ENCODE results near the gene ZNF438.

The ZNF438 gene

DNA sequence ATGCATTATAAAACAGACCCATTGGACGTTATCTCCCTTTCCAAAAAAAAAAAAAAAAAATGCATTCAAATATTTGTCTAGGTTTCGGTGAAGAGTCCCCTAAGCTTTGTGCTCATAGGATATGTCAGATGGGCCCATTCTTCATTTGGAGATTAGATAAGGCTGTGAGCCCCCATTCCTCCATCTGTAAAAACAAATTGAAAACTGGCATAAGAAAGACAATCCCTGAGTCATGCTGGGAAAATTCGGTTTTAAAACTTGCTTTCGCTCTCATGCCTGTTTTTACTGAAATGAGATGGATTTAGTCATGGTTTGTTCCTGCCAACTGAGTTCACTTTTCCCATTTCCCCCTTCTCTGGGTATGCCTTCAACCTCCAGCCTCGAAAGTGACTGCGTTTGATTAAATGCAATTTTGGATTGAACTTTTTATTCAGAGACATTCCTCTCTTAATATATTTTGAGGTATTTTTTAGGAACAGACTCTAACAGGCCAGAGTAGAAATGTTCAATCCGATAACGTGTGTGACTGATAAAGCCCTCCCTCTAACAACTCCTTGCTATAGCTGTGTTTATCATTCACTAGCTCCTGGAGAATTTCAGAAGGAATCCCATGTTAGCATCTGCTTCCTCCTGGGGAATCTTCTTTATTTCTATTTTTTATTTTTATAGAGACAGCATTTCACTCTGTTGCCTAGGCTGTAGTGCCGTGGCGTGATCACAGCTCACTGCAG lies 211.2 kb downstream of the ZNF438 start:
- no peak for ATAC-seq (ENCODE audit: low read depth)
- Mint-ChIP-seq H3K4me3 (no peak overlapping the region), H3K4me1 (no peaks in the 10 kb centered on the region), H3K36me3 (no peaks in the 10 kb centered on the region), H3K9me3 (no peaks in the 10 kb centered on the region), H3K27me3 (no peaks in the 10 kb centered on the region), H3K27ac (no peak overlapping the region)
- no peak for DNase-seq (ENCODE audit: low spot score in 2 of 2)

- Mint-ChIP-seq H3K27me3 (no peaks in the 10 kb centered on the region), H3K27ac (no peak overlapping the region), H3K4me1 (no peaks in the 10 kb centered on the region), H3K4me3 (no peak overlapping the region), H3K36me3 (no peaks in the 10 kb centered on the region), H3K9me3 (no peaks in the 10 kb centered on the region)
- no peak for DNase-seq (ENCODE audit: low spot score in 2 of 2)
- ATAC-seq (ENCODE audit: low read depth): no peak
These were observed 212.1 kb downstream of the ZNF438 start for GRCh38 chr10:30819341-30820181.

- no peaks in the 10 kb centered on the region for H3K9me3 Mint-ChIP-seq
- no peaks in the 10 kb centered on the region for H3K27me3 Mint-ChIP-seq
- no peaks in the 10 kb centered on the region for H3K36me3 Mint-ChIP-seq
- no peaks in the 10 kb centered on the region for H3K4me1 Mint-ChIP-seq
- H3K27ac Mint-ChIP-seq: no peak overlapping the region
- ATAC-seq (ENCODE audit: low read depth) (no peak), DNase-seq (ENCODE audit: low spot score in 2 of 2) (no peak)
- no peak overlapping the region for H3K4me3 Mint-ChIP-seq
These were observed 212.8 kb downstream of the ZNF438 start for GRCh38 chr10:30818854-30819253.

- H3K27me3 Mint-ChIP-seq: peaks cover 3% of the 10 kb centered on the region
- no peaks in the 10 kb centered on the region for H3K9me3 Mint-ChIP-seq
- no peak for DNase-seq (ENCODE audit: low spot score in 2 of 2)
- ATAC-seq (ENCODE audit: low read depth): no peak
- no peak overlapping the region for H3K27ac Mint-ChIP-seq
- no peaks in the 10 kb centered on the region for H3K4me1 Mint-ChIP-seq
- no peaks in the 10 kb centered on the region for H3K36me3 Mint-ChIP-seq
- no peak overlapping the region for H3K4me3 Mint-ChIP-seq
These were observed 213.5 kb downstream of the ZNF438 start for GRCh38 chr10:30818010-30818660.

DNA sequence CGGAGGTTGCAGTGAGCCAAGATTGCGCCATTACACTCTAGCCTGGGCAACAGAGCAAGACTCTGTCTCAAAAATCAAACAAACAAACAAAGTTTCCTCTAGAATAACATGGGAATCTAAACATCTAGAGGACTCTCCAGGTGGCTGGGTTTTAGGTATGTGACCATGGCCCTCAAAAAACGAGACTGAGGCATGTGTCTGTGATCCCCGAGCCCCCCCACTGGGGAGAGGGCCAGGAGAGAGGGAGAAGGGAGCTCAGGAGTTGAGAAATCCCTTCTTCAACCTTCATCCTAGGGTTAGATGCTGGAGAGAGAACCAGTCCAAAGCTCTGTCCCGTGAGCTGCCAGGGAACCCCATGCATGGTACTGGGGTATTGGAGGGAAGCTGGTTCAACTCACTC lies 214.1 kb downstream of the ZNF438 start:
- Mint-ChIP-seq H3K27ac (no peak overlapping the region), H3K9me3 (no peaks in the 10 kb centered on the region), H3K27me3 (peaks cover 3% of the 10 kb centered on the region)

DNA sequence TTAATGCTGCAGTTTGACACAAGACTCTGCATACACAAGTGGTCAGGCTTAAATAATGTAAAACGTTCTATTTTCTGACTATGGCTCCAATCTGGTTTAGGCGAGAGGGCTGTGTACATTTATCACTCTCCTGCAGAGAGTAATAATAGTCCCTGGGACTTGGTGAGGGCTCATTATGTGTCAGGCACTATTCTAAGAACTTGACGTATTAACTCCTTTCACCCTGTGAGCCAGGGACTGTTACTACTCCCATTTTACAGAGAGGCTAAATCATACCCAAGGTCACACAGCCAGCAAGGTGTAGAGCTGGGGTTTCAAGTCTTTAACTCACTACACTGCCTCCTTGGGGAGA lies 214.9 kb downstream of the ZNF438 start:
- no peak for ATAC-seq (ENCODE audit: low read depth)
- Mint-ChIP-seq H3K4me3 (no peak overlapping the region), H3K27me3 (peaks cover 3% of the 10 kb centered on the region), H3K9me3 (no peaks in the 10 kb centered on the region), H3K4me1 (no peaks in the 10 kb centered on the region), H3K27ac (no peak overlapping the region), H3K36me3 (no peaks in the 10 kb centered on the region)
- DNase-seq (ENCODE audit: low spot score in 2 of 2): no peak

More for the DNA sequence above, 214.1 kb downstream of the ZNF438 start:
- DNase-seq (ENCODE audit: low spot score in 2 of 2) (no peak), ATAC-seq (ENCODE audit: low read depth) (no peak)
- H3K36me3 Mint-ChIP-seq: no peaks in the 10 kb centered on the region
- H3K4me1 Mint-ChIP-seq: no peaks in the 10 kb centered on the region
- H3K4me3 Mint-ChIP-seq: no peak overlapping the region

DNA sequence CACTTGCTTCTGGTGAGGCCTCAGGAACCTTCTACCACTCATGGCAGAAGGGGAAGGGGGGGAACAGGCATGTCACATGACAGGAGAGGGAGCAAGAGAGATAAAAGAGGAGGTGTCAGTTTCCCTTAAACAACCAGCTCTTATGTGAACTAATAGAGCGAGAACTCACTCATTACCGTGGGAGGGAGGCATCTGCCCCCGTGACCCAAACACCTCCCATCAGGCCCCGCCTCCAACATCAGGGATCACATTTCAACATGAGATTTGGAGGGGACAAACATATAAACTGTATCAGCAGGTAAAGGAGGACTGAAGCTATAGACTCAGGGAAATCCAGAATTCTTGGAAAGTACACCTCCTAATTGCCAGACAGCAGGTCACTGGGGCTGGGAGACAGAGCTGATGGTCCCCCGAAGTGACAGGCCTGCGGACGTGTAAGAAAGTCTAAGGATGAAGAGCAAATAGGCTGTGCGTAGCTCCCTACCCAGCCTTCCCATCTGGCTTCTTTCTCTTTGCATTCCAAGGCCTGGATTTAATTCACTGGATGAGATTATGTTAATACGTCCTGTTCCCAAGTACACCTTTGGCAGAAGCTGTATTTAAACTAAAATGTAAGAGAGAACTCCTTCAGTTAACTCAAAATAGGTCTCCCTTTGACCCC lies 215.4 kb downstream of the ZNF438 start:
- DNase-seq (ENCODE audit: low spot score in 2 of 2) (no peak), ATAC-seq (ENCODE audit: low read depth) (no peak)
- no peaks in the 10 kb centered on the region for H3K36me3 Mint-ChIP-seq
- no peak overlapping the region for H3K27ac Mint-ChIP-seq
- H3K9me3 Mint-ChIP-seq: no peaks in the 10 kb centered on the region
- no peak overlapping the region for H3K4me3 Mint-ChIP-seq
- H3K4me1 Mint-ChIP-seq: no peaks in the 10 kb centered on the region
- H3K27me3 Mint-ChIP-seq: peaks cover 3% of the 10 kb centered on the region

DNA sequence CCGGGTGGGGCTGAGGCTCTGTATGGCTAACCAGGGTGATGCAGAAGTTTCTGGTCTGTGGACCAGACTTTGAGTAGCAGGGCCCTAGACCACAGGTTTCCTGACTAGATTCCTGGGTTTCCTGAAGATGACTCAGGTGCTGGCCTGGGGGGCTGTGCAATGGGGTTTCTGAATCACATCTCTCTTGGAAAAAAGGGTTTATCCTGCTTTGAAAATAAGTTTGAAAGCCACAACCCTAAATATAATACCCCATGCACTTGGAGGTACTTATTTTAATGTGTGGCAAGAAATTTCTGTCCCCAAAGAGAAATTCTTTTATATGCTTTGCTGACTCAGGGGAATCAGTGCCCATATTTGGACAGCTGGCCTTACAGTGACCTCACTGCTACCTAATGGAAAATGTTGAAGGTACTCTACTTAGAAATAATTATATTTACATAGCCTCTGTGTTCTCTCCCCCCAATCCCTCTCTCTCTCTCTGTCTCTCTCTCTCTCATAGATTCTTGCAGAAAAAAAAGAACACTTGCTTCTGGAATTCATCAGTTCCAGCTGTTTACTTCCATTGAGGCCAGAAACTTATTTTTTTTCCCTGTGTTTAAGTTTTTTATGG lies 217.7 kb downstream of the ZNF438 start:
- DNase-seq (ENCODE audit: low spot score in 2 of 2) (no peak), ATAC-seq (ENCODE audit: low read depth) (no peak)
- H3K27me3 Mint-ChIP-seq: peaks cover 3% of the 10 kb centered on the region
- no peak overlapping the region for H3K27ac Mint-ChIP-seq
- H3K4me1 Mint-ChIP-seq: no peaks in the 10 kb centered on the region
- H3K36me3 Mint-ChIP-seq: no peaks in the 10 kb centered on the region
- H3K4me3 Mint-ChIP-seq: no peak overlapping the region
- no peaks in the 10 kb centered on the region for H3K9me3 Mint-ChIP-seq

DNA sequence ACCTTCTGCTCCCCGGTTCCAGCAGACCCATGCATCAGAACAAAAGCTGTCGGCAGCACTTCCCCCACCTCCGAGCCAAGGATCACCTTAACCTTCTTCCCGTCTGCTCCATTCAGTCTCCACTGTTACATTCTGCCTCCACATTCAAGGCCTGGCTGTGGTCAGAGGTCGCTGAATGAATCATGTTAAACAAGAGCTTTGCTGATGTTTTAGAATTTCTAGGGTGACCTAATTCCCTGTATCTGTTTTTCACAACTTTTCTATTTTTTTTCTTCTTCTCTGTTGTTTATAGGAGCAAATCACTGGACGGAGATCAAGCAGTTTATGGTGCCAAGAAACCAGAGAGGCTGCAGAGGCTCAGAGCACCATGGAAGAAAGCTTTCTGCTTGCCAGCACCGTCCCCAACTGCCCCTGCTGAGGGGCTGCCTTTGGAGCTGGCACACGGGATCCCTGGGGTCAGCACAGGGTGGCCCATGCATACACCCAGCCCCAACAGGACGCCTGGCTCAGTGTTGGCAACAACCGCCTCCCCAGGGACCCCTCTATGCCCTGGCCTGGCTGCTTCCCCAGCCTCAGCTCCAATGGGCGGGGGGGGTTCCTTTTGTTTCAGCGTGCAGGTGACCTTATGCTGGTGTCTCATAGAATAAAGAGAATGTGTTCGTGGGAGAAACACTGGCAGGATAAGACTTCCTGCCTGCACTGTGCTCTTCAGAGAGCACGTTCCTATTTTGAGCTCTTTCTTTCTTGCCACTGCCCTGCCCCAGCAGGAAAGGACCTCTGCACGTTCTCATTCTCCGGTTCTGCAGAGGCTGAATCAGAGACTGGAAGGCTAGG lies 219.4 kb downstream of the ZNF438 start:
- no peaks in the 10 kb centered on the region for H3K36me3 Mint-ChIP-seq
- no peak overlapping the region for H3K27ac Mint-ChIP-seq
- no peak overlapping the region for H3K4me3 Mint-ChIP-seq
- H3K27me3 Mint-ChIP-seq: peaks cover 3% of the 10 kb centered on the region
- no peak for ATAC-seq (ENCODE audit: low read depth)
- no peak for DNase-seq (ENCODE audit: low spot score in 2 of 2)
- no peaks in the 10 kb centered on the region for H3K4me1 Mint-ChIP-seq
- H3K9me3 Mint-ChIP-seq: no peaks in the 10 kb centered on the region

DNA sequence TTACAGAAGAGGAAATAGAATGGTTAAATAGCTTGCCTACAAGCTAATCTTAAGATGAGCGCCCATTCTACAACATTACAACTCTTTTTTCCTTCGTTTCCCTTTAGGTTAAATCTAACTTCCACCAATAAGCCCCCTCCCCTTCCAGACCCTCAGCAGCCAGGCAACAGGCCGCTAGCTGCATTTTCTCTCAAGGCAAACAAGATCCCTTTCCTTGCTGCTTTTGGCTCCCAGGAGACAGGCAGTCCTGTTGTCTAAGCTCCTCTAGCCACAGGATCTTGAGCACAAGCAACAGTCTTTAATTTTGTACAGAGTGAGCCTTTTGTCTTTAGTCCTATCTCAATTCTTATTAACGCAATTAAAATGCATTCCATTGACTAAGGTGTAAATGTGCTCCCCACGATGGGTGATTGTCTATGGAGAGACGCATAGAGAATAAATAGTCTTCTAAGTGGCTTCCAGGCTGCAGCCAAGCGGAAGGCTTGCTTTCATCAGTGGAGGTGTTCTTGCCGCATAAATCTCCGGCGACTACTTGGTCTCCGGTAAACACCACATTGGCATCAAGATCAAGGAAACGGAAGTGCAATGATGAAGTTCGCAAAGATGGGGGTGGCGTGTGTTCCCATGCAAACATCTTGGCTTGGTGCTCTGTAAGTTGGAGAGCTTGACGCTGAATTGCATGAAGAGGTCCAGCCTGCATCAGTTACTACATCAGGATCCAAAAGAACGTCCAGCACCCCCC lies 220.2 kb downstream of the ZNF438 start:
- Mint-ChIP-seq H3K36me3 (no peaks in the 10 kb centered on the region), H3K4me1 (no peaks in the 10 kb centered on the region), H3K4me3 (no peak overlapping the region), H3K9me3 (no peaks in the 10 kb centered on the region), H3K27ac (no peak overlapping the region), H3K27me3 (peaks cover 3% of the 10 kb centered on the region)
- no peak for ATAC-seq (ENCODE audit: low read depth)
- no peak for DNase-seq (ENCODE audit: low spot score in 2 of 2)

DNA sequence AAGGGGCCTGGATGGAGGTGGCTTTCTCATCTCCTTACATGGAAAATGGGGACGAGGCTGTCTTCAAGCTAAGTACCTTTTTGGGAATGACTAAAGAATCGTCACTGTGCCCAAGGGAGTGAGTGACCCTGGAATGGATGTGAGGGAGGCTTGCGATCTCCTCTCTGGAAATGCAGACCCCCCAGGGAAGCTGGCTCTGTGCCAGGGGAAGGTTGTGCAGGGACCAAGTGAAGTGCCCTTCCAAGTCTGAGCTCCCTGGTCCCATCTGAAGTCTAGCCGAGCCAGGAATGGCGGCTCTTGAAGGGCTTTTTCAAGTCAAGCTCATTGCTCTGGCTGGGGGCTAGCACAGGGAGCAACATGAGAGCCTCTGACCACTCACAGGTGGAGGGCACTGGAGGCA lies 221.2 kb downstream of the ZNF438 start:
- no peaks in the 10 kb centered on the region for H3K36me3 Mint-ChIP-seq
- H3K27ac Mint-ChIP-seq: no peak overlapping the region
- ATAC-seq (ENCODE audit: low read depth) (no peak), DNase-seq (ENCODE audit: low spot score in 2 of 2) (no peak)
- no peaks in the 10 kb centered on the region for H3K4me1 Mint-ChIP-seq
- H3K4me3 Mint-ChIP-seq: no peak overlapping the region
- no peaks in the 10 kb centered on the region for H3K9me3 Mint-ChIP-seq
- H3K27me3 Mint-ChIP-seq: peaks cover 3% of the 10 kb centered on the region

DNA sequence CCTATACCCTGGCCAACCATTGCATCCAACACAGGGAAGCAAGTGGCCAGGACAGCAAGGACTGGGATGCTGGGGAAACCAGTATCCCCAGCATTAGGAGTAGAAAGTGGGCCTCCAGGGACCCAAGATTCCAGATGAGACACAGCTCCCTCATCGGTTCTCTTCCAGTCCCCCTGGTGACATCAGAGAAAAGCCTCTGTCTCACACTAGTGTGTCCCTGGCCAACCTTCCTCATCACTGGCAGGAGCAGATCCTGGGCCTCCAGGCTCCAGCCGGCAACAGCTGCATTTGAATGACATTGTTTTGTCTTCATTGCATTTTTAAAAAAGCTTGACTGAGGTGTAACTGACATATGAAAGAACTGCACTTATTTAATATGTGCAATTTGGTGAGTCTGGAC lies 224.8 kb downstream of the ZNF438 start:
- no peaks in the 10 kb centered on the region for H3K4me1 Mint-ChIP-seq
- ATAC-seq (ENCODE audit: low read depth) (no peak), DNase-seq (ENCODE audit: low spot score in 2 of 2) (no peak)
- no peak overlapping the region for H3K27ac Mint-ChIP-seq
- no peaks in the 10 kb centered on the region for H3K9me3 Mint-ChIP-seq
- H3K36me3 Mint-ChIP-seq: no peaks in the 10 kb centered on the region
- no peak overlapping the region for H3K4me3 Mint-ChIP-seq
- H3K27me3 Mint-ChIP-seq: peaks cover 2% of the 10 kb centered on the region

DNA sequence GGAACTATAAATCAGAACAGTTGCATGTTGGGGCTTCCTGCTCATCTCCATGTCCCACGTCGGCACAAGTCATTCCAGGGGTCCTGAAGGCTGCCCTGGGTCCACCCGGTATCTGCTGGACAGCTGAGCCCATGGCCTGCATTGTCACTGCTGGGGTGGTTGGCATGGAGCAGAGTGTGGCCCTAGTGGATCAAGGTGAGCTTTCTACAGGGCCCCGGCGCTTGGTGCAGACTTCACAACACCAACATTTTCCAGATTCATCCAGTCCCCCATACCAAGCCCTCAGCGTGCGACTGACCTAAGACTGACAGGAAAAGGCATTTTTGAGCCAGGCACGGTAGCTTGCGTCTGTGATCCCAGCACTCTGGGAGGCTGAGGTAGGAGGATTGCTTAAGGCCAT lies 226.6 kb downstream of the ZNF438 start:
- no peaks in the 10 kb centered on the region for H3K9me3 Mint-ChIP-seq
- H3K36me3 Mint-ChIP-seq: no peaks in the 10 kb centered on the region
- ATAC-seq (ENCODE audit: low read depth) (no peak), DNase-seq (ENCODE audit: low spot score in 2 of 2) (no peak)
- H3K4me3 Mint-ChIP-seq: no peak overlapping the region
- H3K27me3 Mint-ChIP-seq: peaks cover 4% of the 10 kb centered on the region
- no peak overlapping the region for H3K27ac Mint-ChIP-seq
- no peaks in the 10 kb centered on the region for H3K4me1 Mint-ChIP-seq
